GM21619 (cell line): ENCODE data around the gene NLGN3.
"Not testable (repeated sequence)": the region's sequence is repeated elsewhere in the genome, so short reads cannot be mapped to it uniquely, and the experiment has no call there.

Source experiments
- ATAC-seq: cut with Tn5 transposase; IDR thresholded peaks from one replicate; pipeline ENCODE4 v1.9.1; 2021; ENCODE audit not compliant: unreplicated experiment

The NLGN3 gene

GRCh38 chrX:71168134-71168533 is 23.5 kb downstream of the NLGN3 start:
- ATAC-seq, result no peak

- ATAC-seq, result no peak
Observed at GRCh38 chrX:71169586-71169985, 24.9 kb downstream of the NLGN3 start.

- no peak for ATAC-seq
Observed at GRCh38 chrX:71170660-71171059, 26.0 kb downstream of the NLGN3 start.

- ATAC-seq, result no peak
Observed at GRCh38 chrX:71171110-71171801, 26.6 kb downstream of the NLGN3 start.

GRCh38 chrX:71173440-71173839 is 28.8 kb downstream of the NLGN3 start:
- ATAC-seq, result no peak

GRCh38 chrX:71174795-71175194 is 30.2 kb downstream of the NLGN3 start:
- ATAC-seq, result no peak

GRCh38 chrX:71175531-71175930 is 30.9 kb downstream of the NLGN3 start:
- no peak for ATAC-seq

- no peak for ATAC-seq
Observed at GRCh38 chrX:71177327-71177726, 32.7 kb downstream of the NLGN3 start.

GRCh38 chrX:71178908-71179307 is 34.3 kb downstream of the NLGN3 start:
- ATAC-seq, result no peak

- not testable (repeated sequence) for ATAC-seq
Observed at GRCh38 chrX:71180579-71181265, 36.1 kb downstream of the NLGN3 start.

GRCh38 chrX:71181558-71181909 is 36.9 kb downstream of the NLGN3 start:
- ATAC-seq, result peak; percentile 30

GRCh38 chrX:71181910-71182799 is 37.5 kb downstream of the NLGN3 start:
- peak; percentile 87 for ATAC-seq

GRCh38 chrX:71182871-71183270 is 38.2 kb downstream of the NLGN3 start:
- no peak for ATAC-seq

- ATAC-seq, result no peak
Observed at GRCh38 chrX:71183341-71183740, 38.7 kb downstream of the NLGN3 start.

GRCh38 chrX:71184092-71184491 is 39.5 kb downstream of the NLGN3 start:
- no peak for ATAC-seq

- no peak for ATAC-seq
Observed at GRCh38 chrX:71184803-71185495, 40.3 kb downstream of the NLGN3 start.

- ATAC-seq, result no peak
Observed at GRCh38 chrX:71191248-71191647, 46.6 kb downstream of the NLGN3 start.

- ATAC-seq, result no peak
Observed at GRCh38 chrX:71195964-71196649, 51.5 kb downstream of the NLGN3 start.

GRCh38 chrX:71198066-71198465 is 53.4 kb downstream of the NLGN3 start:
- peak; percentile 87 for ATAC-seq

GRCh38 chrX:71199252-71200008 is 54.8 kb downstream of the NLGN3 start:
- ATAC-seq, result no peak
